ENCODE data around the gene DCTN5.
"Not testable (repeated sequence)": the region's sequence is repeated elsewhere in the genome, so short reads cannot be mapped to it uniquely, and the experiment has no call there.

The DCTN5 gene

GRCh38 chr16:23608194-23608593 is 33.1 kb upstream of the DCTN5 start:
- H3K27ac ChIP-seq, result no peak overlapping the region
- TF ChIP-seq CTCF (conservative IDR thresholded peaks at IDR 0.05) (no peak), ZFX (IDR thresholded peaks at IDR 0.05) (no peak)

GRCh38 chr16:23609929-23610328 is 31.3 kb upstream of the DCTN5 start:
- TF ChIP-seq ZFX (IDR thresholded peaks at IDR 0.05) (no peak), CTCF (conservative IDR thresholded peaks at IDR 0.05) (no peak)
- H3K27ac ChIP-seq, result no peak overlapping the region

- H3K27ac ChIP-seq, result not testable (repeated sequence)
Observed at GRCh38 chr16:23610905-23611304, 30.4 kb upstream of the DCTN5 start.

- no peak for TF ChIP-seq CTCF (conservative IDR thresholded peaks at IDR 0.05)
- no peak for TF ChIP-seq ZFX (IDR thresholded peaks at IDR 0.05)
- no peak overlapping the region for H3K27ac ChIP-seq
Observed at GRCh38 chr16:23611936-23612335, 29.3 kb upstream of the DCTN5 start.

GRCh38 chr16:23615805-23616204 is 25.5 kb upstream of the DCTN5 start:
- no peak overlapping the region for H3K27ac ChIP-seq
- TF ChIP-seq CTCF (conservative IDR thresholded peaks at IDR 0.05) (no peak), ZFX (IDR thresholded peaks at IDR 0.05) (no peak)

- H3K27ac ChIP-seq, result no peak overlapping the region
- TF ChIP-seq CTCF (conservative IDR thresholded peaks at IDR 0.05) (no peak), ZFX (IDR thresholded peaks at IDR 0.05) (no peak)
Observed at GRCh38 chr16:23624092-23624491, 17.2 kb upstream of the DCTN5 start.

GRCh38 chr16:23629516-23629915 is 11.8 kb upstream of the DCTN5 start:
- TF ChIP-seq CTCF (conservative IDR thresholded peaks at IDR 0.05) (no peak), ZFX (IDR thresholded peaks at IDR 0.05) (no peak)

GRCh38 chr16:23631874-23632273 is 9.4 kb upstream of the DCTN5 start:
- H3K27ac ChIP-seq, result not testable (repeated sequence)

More at GRCh38 chr16:23629516-23629915, 11.8 kb upstream of the DCTN5 start:
- no peak overlapping the region for H3K27ac ChIP-seq
